Measurements from ENCODE around the gene TAS2R7.

Gene TAS2R7

GRCh38 chr12:10759657-10760056, 42.8 kb downstream of the TAS2R7 start:
- peaks cover 28% of the 10 kb centered on the region for H3K27me3 Mint-ChIP-seq (ENCODE audit: low read depth, poor library complexity)
- no peak for TF ChIP-seq CTCF (IDR thresholded peaks at IDR 0.05)
- H3K4me1 Mint-ChIP-seq, result no peaks in the 10 kb centered on the region
- DNase-seq, result no peak
- H3K27ac Mint-ChIP-seq, result no peak overlapping the region
- H3K4me3 Mint-ChIP-seq, result no peak overlapping the region
- H3K36me3 Mint-ChIP-seq (ENCODE audit: low read depth), result peaks cover 9% of the 10 kb centered on the region
- H3K9me3 Mint-ChIP-seq, result peaks cover 25% of the 10 kb centered on the region

- Mint-ChIP-seq H3K27ac (no peak overlapping the region), H3K4me3 (no peak overlapping the region), H3K36me3 (ENCODE audit: low read depth) (peaks cover 9% of the 10 kb centered on the region), H3K27me3 (ENCODE audit: low read depth, poor library complexity) (peaks cover 31% of the 10 kb centered on the region), H3K9me3 (peaks cover 28% of the 10 kb centered on the region), H3K4me1 (peaks cover 4% of the 10 kb centered on the region)
- no peak for TF ChIP-seq CTCF (IDR thresholded peaks at IDR 0.05)
- no peak for DNase-seq
These were observed 46.2 kb downstream of the TAS2R7 start for GRCh38 chr12:10756194-10756593.

- no peak for DNase-seq
- H3K9me3 Mint-ChIP-seq, result peaks cover 30% of the 10 kb centered on the region
- peaks cover 9% of the 10 kb centered on the region for H3K36me3 Mint-ChIP-seq (ENCODE audit: low read depth)
- no peak overlapping the region for H3K4me3 Mint-ChIP-seq
- peaks cover 9% of the 10 kb centered on the region for H3K4me1 Mint-ChIP-seq
- H3K27me3 Mint-ChIP-seq (ENCODE audit: low read depth, poor library complexity), result peaks cover 9% of the 10 kb centered on the region
- no peak overlapping the region for H3K27ac Mint-ChIP-seq
- no peak for TF ChIP-seq CTCF (IDR thresholded peaks at IDR 0.05)
These were observed 49.4 kb downstream of the TAS2R7 start for GRCh38 chr12:10753059-10753458.
